ENCODE data around the gene SNAP47. TPM values are rescaled to one million over a fixed set of nuclear protein-coding genes. Genes with fewer than 3 reads are reported as not detected.

The SNAP47 gene
- total RNA-seq, 2 donors from 2014 or later = 51.6 to 74.7 TPM

DNA sequence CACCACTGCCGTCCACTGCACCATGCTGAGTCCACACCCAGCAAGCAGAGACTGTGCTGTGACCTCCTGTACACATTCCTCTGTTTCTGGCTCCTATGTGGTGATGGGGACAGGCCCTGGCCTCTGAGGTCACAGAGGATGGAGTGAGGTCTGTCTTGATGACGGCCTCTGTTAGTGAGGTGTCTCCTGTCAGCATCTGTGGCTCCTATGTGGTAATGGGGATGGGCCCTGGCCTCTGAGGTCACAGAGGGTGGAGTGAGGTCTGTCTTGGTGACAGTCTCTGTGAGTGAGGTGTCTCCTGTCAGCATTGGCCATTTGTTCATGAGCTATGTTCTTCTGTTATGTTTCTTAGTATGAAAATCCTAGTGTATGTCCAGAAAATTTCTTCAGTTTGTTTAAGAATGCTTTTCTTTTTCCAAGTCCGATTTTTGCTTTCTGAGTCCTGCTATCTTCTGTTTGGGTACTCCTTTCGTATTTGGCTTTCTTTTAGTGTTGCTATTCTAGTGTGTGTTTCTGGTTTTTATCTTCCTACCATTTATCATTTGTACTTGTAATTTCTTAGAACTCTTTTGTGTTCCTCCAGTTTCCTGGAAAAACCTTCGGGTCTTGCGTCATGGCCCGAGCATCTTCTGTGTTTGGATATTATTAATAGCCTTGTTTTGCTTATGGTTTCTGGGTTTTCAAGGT, 13.4 kb downstream of the SNAP47 start:
- no peaks in the 10 kb centered on the region for H3K9me3 ChIP-seq
- no peak for DNase-seq (ENCODE audit: low spot score)
- WGBS = 68% methylated on average over 7 of the region's 7 CpGs
- H3K4me3 ChIP-seq = no peak overlapping the region
- TF ChIP-seq POLR2AphosphoS5 (IDR thresholded peaks at IDR 0.05) (no peak), POLR2A (IDR thresholded peaks at IDR 0.05) (no peak)
- TF ChIP-seq, protein P1, sequence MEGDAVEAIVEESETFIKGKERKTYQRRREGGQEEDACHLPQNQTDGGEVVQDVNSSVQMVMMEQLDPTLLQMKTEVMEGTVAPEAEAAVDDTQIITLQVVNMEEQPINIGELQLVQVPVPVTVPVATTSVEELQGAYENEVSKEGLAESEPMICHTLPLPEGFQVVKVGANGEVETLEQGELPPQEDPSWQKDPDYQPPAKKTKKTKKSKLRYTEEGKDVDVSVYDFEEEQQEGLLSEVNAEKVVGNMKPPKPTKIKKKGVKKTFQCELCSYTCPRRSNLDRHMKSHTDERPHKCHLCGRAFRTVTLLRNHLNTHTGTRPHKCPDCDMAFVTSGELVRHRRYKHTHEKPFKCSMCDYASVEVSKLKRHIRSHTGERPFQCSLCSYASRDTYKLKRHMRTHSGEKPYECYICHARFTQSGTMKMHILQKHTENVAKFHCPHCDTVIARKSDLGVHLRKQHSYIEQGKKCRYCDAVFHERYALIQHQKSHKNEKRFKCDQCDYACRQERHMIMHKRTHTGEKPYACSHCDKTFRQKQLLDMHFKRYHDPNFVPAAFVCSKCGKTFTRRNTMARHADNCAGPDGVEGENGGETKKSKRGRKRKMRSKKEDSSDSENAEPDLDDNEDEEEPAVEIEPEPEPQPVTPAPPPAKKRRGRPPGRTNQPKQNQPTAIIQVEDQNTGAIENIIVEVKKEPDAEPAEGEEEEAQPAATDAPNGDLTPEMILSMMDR (IDR thresholded peaks at IDR 0.05) = no peak
- H3K27me3 ChIP-seq (replicated peaks; ENCODE audit: insufficient read depth) = no peaks in the 10 kb centered on the region
- intact Hi-C loops (cut with DNase I) = no loop called here
- H3K27ac ChIP-seq = no peak overlapping the region
- peaks cover 4% of the 10 kb centered on the region for H3K4me1 ChIP-seq (replicated peaks)
- peaks cover 0 to 5% of the 10 kb centered on the region in 2 donors for H3K36me3 ChIP-seq

DNA sequence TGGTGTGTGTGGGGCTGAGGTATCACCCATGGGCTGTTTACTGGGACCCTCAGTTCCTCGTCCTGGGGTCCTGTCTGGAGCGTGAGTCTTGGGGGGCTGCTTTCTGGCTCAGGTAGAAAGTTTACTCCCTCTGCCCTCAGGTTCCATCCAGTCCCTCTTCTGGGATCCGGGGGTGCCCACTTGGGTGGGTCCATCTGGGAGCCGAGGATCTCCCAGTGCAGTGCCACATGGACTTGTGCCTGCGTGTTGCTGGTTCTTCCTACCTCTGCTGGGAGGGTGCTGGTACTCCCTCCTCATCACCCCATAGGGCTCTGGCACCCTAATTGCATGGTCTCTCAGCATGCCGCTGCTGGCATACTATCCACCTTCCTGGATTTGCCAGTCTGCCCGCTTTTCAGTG, 14.0 kb downstream of the SNAP47 start:
- peaks cover 4% of the 10 kb centered on the region for H3K4me1 ChIP-seq (replicated peaks)
- DNase-seq (ENCODE audit: low spot score) = no peak

DNA sequence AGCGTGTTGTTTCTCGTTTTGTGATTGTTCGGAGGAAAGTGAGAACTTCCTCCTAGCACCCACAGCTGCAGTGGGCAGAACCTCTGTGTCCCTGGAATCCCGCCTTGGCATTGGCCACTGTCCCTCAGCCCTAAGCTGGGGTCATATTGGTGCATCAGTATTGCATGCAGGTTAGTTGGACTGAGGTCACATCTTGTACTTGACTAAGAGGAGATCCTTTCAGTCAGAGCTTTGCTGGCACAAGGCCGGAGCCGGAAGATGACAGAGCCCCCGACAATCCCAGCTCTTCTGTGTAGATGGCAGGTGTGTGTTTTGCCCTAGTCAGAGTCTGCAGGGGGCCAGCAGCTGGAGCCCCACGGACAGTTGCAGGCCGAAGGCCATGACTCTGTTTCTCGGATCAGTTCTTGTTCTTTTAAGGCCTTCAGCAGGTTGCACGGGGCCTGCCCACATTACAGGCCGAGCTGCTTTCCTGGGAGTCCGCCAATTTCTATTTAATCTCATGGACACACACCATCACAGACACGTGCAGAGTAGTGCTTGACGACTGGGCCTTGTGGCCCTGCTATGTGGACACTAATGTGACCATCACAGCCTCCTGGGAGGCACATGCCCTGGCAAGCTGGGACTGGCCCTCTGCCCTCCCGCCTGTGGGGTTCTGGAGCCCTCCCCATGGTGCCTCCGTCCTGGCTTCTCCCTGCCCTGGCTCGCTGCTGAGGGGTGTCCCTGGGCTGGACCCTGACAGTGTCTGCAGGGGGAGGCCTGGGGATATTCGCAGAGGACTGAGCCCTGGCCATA, 14.9 kb downstream of the SNAP47 start:
- Histone ChIP-seq H3K4me1 (replicated peaks) (no peaks in the 10 kb centered on the region), H3K27me3 (replicated peaks; ENCODE audit: insufficient read depth) (no peaks in the 10 kb centered on the region), H3K4me3 (no peak overlapping the region), H3K27ac (no peak overlapping the region), H3K36me3 (peaks cover 0 to 5% of the 10 kb centered on the region in 2 donors), H3K9me3 (no peaks in the 10 kb centered on the region)
- intact Hi-C loops (cut with DNase I) = no loop called here
- WGBS = 64% methylated on average over 17 of the region's 19 CpGs
- TF ChIP-seq, protein P1 (IDR thresholded peaks at IDR 0.05) = no peak
- TF ChIP-seq POLR2A (IDR thresholded peaks at IDR 0.05) (no peak), POLR2AphosphoS5 (IDR thresholded peaks at IDR 0.05) (no peak)
- DNase-seq (ENCODE audit: low spot score) = no peak

More for the DNA sequence above, 14.0 kb downstream of the SNAP47 start:
- WGBS = 75% methylated on average over 7 of the region's 7 CpGs
- H3K27ac ChIP-seq = no peak overlapping the region
- peaks cover 0 to 5% of the 10 kb centered on the region in 2 donors for H3K36me3 ChIP-seq
- no peak overlapping the region for H3K4me3 ChIP-seq
- H3K9me3 ChIP-seq = no peaks in the 10 kb centered on the region
- TF ChIP-seq, protein P1 (IDR thresholded peaks at IDR 0.05) = no peak
- TF ChIP-seq POLR2AphosphoS5 (IDR thresholded peaks at IDR 0.05) (no peak), POLR2A (IDR thresholded peaks at IDR 0.05) (no peak)
- H3K27me3 ChIP-seq (replicated peaks; ENCODE audit: insufficient read depth) = no peaks in the 10 kb centered on the region
- intact Hi-C loops (cut with DNase I) = no loop called here

DNA sequence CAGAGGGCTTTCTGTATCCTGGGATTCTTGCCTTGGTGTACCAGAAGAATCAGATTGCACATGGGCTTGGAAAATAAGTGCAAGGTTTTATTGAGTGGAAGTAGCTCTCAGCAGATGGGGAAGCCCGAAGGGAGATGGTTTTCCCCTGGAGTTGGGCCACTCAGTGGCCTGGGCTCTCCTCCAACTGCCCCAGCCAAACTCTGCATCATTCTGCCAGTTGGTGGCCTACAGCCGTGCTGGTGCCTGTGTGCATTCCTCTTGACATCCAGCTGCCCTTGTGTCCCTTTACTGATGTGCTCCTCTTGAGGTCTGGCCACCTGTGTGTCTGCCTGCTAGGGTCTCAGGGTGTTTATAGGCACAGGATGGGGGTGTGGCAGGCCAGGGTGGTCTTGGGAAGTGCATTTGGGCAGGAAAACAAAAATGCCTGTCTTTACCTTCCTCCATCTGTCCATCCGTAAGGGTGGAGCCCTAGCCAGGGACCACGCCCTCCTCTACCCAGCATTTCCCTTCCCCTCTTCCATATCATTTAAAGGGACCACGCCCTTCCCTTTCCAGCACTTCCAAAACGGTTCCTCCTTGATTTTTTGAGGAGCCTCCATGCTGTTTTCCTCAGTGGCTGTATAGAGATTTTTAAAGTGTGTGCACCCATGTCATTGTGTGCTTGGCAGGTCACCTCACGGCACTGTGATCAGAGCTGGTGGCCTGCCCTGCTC, 18.9 kb downstream of the SNAP47 start:
- TF ChIP-seq POLR2AphosphoS5 (IDR thresholded peaks at IDR 0.05) (no peak), POLR2A (IDR thresholded peaks at IDR 0.05) (no peak)
- TF ChIP-seq, protein P1 (IDR thresholded peaks at IDR 0.05) = no peak
- H3K4me1 ChIP-seq (replicated peaks) = no peaks in the 10 kb centered on the region
- H3K4me3 ChIP-seq = no peak overlapping the region
- DNase-seq (ENCODE audit: low spot score) = no peak
- H3K27me3 ChIP-seq (replicated peaks; ENCODE audit: insufficient read depth) = no peaks in the 10 kb centered on the region
- intact Hi-C loops (cut with DNase I) = no loop called here
- no peaks in the 10 kb centered on the region for H3K9me3 ChIP-seq
- 52% methylated on average over 7 of the region's 7 CpGs for WGBS
- peaks cover 0 to 3% of the 10 kb centered on the region in 2 donors for H3K36me3 ChIP-seq
- no peak overlapping the region for H3K27ac ChIP-seq

Measured in prostate gland (tissue), 2 donors.